Uterus (tissue), 2 donors: Measurements from ENCODE around the gene KCNQ4.

Experiments used
- POLR2A ChIP-seq, 2 donors: fragments of 450-650 bp; IDR thresholded peaks; one replicate each; pipeline ENCODE4 v1.6.1; 2016; ENCODE audit warnings: antibody characterized with exemption in 2 of 2, mild to moderate bottlenecking in 1 of 2, moderate library complexity in 1 of 2
- TF ChIP-seq, protein P1 (sequence below), 4 experiments: fragments of 200-600 bp in 2 of 4; fragments of 450-650 bp in 2 of 4; sonication (generic) in 2 of 4; IDR thresholded peaks; one replicate each; pipeline ENCODE4 v1.5.1; 2016 to 2019; ENCODE audit warnings: antibody characterized with exemption in 4 of 4, mild to moderate bottlenecking in 2 of 4, moderate library complexity in 1 of 4

DNA sequence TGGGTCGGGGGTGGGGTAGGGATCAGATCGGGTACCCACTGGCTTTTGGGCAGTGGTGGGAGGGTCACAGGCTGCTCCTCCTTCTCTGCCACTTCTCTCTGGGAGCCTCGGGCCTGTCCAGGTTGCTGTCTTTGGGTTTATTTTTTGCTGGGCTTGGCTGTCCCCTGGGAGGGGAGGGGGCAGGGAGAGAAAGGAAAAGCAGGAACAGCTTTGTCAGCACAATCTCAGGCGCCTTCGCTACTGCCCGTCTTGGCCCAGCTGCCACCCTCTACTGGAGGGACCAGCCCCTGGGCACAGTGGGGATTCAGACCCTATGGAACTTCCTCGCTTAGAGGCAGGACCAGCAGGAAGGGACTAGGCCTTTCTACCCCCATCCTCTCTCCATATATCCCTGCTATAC, 8.4 kb downstream of the KCNQ4 start:
- TF ChIP-seq, protein P1, sequence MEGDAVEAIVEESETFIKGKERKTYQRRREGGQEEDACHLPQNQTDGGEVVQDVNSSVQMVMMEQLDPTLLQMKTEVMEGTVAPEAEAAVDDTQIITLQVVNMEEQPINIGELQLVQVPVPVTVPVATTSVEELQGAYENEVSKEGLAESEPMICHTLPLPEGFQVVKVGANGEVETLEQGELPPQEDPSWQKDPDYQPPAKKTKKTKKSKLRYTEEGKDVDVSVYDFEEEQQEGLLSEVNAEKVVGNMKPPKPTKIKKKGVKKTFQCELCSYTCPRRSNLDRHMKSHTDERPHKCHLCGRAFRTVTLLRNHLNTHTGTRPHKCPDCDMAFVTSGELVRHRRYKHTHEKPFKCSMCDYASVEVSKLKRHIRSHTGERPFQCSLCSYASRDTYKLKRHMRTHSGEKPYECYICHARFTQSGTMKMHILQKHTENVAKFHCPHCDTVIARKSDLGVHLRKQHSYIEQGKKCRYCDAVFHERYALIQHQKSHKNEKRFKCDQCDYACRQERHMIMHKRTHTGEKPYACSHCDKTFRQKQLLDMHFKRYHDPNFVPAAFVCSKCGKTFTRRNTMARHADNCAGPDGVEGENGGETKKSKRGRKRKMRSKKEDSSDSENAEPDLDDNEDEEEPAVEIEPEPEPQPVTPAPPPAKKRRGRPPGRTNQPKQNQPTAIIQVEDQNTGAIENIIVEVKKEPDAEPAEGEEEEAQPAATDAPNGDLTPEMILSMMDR (IDR thresholded peaks at IDR 0.05): no peak
- no peak for TF ChIP-seq POLR2A (IDR thresholded peaks at IDR 0.05)
